Lower leg skin (tissue), 3 donors: ENCODE measurements around the gene CSTF3.
"Not testable (repeated sequence)": the region's sequence is repeated elsewhere in the genome, so short reads cannot be mapped to it uniquely, and the experiment has no call there.

Experiments
- CTCF ChIP-seq, 3 donors: fragments of 450-650 bp; IDR thresholded peaks; one replicate each; pipeline ENCODE4 v1.5.1; 2016; ENCODE audit warnings: antibody characterized with exemption in 3 of 3, mild to moderate bottlenecking in 3 of 3, moderate library complexity in 2 of 3
- POLR2A ChIP-seq, 2 donors: fragments of 450-650 bp; IDR thresholded peaks; one replicate each; pipeline ENCODE4 v1.6.1; 2016 to 2017; ENCODE audit warnings: antibody characterized with exemption in 2 of 2, mild to moderate bottlenecking in 1 of 2, moderate library complexity in 1 of 2

DNA sequence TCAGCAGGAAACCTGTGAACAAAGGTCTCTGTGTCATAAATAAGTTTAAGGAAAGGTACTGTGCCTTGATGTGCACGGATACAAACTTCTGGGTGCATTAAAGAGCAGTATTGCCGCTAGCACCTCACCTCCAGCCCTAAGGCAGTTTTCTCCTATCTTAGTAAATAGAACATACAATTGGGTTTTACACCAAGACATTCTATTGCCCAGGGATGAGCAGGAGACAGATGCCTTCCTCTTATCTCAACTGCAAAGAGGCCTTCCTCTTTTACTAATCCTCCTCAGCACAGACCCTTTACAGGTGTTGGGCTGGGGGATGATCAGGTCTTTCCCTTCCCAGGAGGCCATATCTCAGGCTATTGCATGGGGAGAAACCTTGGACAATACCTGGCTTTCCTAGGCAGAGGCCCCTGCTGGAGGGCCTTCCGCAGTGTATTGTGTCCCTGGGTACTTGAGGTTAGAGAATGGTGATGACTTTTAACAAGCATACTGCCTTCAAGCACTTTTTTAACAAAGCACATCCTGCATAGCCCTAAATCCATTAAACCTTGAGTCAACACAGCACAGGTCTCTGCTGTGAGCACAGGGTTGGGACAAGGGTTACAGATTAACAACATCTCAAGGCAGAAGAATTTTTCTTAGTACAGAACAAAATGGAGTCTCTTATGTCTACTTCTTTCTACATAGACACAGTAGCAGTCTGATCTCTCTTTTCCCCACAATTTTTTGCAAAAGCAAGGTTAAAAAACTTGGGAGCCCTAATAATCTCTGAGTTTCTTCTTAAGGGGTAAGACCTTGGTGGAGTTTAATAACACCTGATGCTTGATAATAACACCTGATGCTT, 111.5 kb downstream of the CSTF3 start:
- TF ChIP-seq CTCF, POLR2A (IDR thresholded peaks at IDR 0.05): not testable (repeated sequence)
